A673 (cell line): ENCODE measurements around the gene TMEM131L.

Source experiments
- EZH2 ChIP-seq: fragments of 200-600 bp; sonication (generic); IDR thresholded peaks from 2 replicates; pipeline ENCODE4 v1.6.1; 2017; ENCODE audit warnings: borderline replicate concordance, low read depth, mild to moderate bottlenecking, mixed read lengths, antibody characterized with exemption, low read length; ENCODE audit not compliant: poor library complexity, severe bottlenecking
- TF ChIP-seq, protein P1 (sequence below): fragments of 300-800, 200-600 bp; sonication (generic); conservative IDR thresholded peaks from 2 replicates; pipeline ENCODE4 v1.5.1; 2017; ENCODE audit warnings: low read depth, mild to moderate bottlenecking, antibody characterized with exemption, low read length, moderate library complexity, mixed read lengths

DNA sequence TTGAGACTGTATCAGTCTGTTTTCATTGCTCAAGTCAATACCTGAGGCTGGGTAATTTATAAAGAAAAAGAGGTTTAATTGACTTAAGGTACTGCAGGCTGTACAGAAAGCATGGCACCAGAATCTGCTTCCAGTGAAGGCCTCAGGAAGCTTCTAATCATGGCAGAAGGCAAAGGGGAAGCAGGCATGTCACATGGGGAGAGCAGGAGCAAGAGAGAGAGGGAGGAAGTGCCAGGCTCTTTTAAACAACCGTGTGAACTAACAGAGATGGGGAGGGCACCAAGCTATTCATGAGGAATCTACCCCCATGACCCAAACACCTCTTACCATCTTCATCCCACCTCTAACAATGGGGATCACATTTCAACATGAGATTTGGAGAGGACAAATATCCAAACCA, 7.2 kb upstream of the TMEM131L start:
- TF ChIP-seq EZH2, result no peak
- TF ChIP-seq, protein P1, sequence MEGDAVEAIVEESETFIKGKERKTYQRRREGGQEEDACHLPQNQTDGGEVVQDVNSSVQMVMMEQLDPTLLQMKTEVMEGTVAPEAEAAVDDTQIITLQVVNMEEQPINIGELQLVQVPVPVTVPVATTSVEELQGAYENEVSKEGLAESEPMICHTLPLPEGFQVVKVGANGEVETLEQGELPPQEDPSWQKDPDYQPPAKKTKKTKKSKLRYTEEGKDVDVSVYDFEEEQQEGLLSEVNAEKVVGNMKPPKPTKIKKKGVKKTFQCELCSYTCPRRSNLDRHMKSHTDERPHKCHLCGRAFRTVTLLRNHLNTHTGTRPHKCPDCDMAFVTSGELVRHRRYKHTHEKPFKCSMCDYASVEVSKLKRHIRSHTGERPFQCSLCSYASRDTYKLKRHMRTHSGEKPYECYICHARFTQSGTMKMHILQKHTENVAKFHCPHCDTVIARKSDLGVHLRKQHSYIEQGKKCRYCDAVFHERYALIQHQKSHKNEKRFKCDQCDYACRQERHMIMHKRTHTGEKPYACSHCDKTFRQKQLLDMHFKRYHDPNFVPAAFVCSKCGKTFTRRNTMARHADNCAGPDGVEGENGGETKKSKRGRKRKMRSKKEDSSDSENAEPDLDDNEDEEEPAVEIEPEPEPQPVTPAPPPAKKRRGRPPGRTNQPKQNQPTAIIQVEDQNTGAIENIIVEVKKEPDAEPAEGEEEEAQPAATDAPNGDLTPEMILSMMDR, result no peak
